ENCODE measurements around the gene BCOR.

Gene BCOR

GRCh38 chrX:40065296-40066046 is 32.3 kb downstream of the BCOR start:
- no peak for DNase-seq

GRCh38 chrX:40064055-40064597 is 33.6 kb downstream of the BCOR start:
- DNase-seq, result peak; percentile 12

GRCh38 chrX:40063555-40063954 is 34.2 kb downstream of the BCOR start:
- no peak for DNase-seq

- no peak for DNase-seq
Measured at GRCh38 chrX:40062525-40063155, 35.1 kb downstream of the BCOR start.

GRCh38 chrX:40061871-40062524 is 35.8 kb downstream of the BCOR start:
- DNase-seq, result no peak

- no peak for DNase-seq
Measured at GRCh38 chrX:40061005-40061404, 36.8 kb downstream of the BCOR start.

GRCh38 chrX:40060356-40060845 is 37.4 kb downstream of the BCOR start:
- DNase-seq, result no peak

- no peak for DNase-seq
Measured at GRCh38 chrX:40058719-40059118, 39.0 kb downstream of the BCOR start.

GRCh38 chrX:40057405-40057804 is 40.4 kb downstream of the BCOR start:
- no peak for DNase-seq

- no peak for DNase-seq
Measured at GRCh38 chrX:40056420-40056819, 41.3 kb downstream of the BCOR start.

- no peak for DNase-seq
Measured at GRCh38 chrX:40055495-40055894, 42.3 kb downstream of the BCOR start.

GRCh38 chrX:40054793-40055192 is 43.0 kb downstream of the BCOR start:
- DNase-seq, result no peak

GRCh38 chrX:40050532-40050931 is 47.2 kb downstream of the BCOR start:
- DNase-seq, result no peak

GRCh38 chrX:40049084-40049641 is 48.6 kb downstream of the BCOR start:
- DNase-seq, result no peak

- no peak for DNase-seq
Measured at GRCh38 chrX:40047485-40047884, 50.3 kb downstream of the BCOR start.

GRCh38 chrX:40043895-40044294 is 53.9 kb downstream of the BCOR start:
- DNase-seq, result no peak

- no peak for DNase-seq
Measured at GRCh38 chrX:40041915-40042314, 55.8 kb downstream of the BCOR start.

GRCh38 chrX:40040686-40041461 is 56.9 kb downstream of the BCOR start:
- DNase-seq, result no peak

- no peak for DNase-seq
Measured at GRCh38 chrX:40039887-40040286, 57.9 kb downstream of the BCOR start.

GRCh38 chrX:40037367-40037766 is 60.4 kb downstream of the BCOR start:
- DNase-seq, result no peak

- DNase-seq, result no peak
Measured at GRCh38 chrX:40035726-40036125, 62.0 kb downstream of the BCOR start.

GRCh38 chrX:40031911-40032310 is 65.8 kb downstream of the BCOR start:
- DNase-seq, result no peak
